GM12891 (cell line): Measurements from ENCODE around the gene AXIN1.

Experiments used
- POLR2A ChIP-seq: IDR thresholded peaks from 2 replicates; pipeline ENCODE4 v1.6.1; 2011; ENCODE audit warnings: low read depth, low read length, control low read depth
- POLR2AphosphoS5 ChIP-seq: IDR thresholded peaks from 2 replicates; pipeline ENCODE4 v1.6.1; 2011; ENCODE audit warnings: low read depth, low read length, control low read depth
- TAF1 ChIP-seq: IDR thresholded peaks from 2 replicates; pipeline ENCODE4 v1.6.1; 2011; ENCODE audit warnings: low read depth, low read length, control low read depth

- TF ChIP-seq POLR2AphosphoS5 (no peak), TAF1 (no peak), POLR2A (no peak)
Observed at GRCh38 chr16:354971-355461, 2.5 kb upstream of the AXIN1 start.
